Fibroblast of villous mesenchyme (primary cell): ENCODE data around the gene SEPTIN5. TPM values are rescaled to one million over a fixed set of nuclear protein-coding genes. Genes with fewer than 3 reads are reported as not detected.

Source experiments
- DNase-seq: peaks from one replicate; pipeline ENCODE4 v3.0.0-alpha.2; 2010; ENCODE audit warnings: low read depth
- H3K4me3 ChIP-seq: 2 replicates; pipeline ENCODE4 v1.5.1; 2011; ENCODE audit warnings: low read depth, mild to moderate bottlenecking, low read length
- total RNA-seq: library from RNA; depleted of rRNA; stranded (reverse); fragments of >200 nt; gene quantifications from 2 replicates; pipeline ENCODE4 v1.2.3, GENCODE V29; 2012
- TF ChIP-seq, protein P1 (sequence below): IDR thresholded peaks from 2 replicates; pipeline ENCODE4 v1.5.1; 2012; ENCODE audit warnings: low read depth, mild to moderate bottlenecking, low read length; ENCODE audit not compliant: insufficient read depth

Gene SEPTIN5
- total RNA-seq, 1 donor, result 10.4 TPM

DNA sequence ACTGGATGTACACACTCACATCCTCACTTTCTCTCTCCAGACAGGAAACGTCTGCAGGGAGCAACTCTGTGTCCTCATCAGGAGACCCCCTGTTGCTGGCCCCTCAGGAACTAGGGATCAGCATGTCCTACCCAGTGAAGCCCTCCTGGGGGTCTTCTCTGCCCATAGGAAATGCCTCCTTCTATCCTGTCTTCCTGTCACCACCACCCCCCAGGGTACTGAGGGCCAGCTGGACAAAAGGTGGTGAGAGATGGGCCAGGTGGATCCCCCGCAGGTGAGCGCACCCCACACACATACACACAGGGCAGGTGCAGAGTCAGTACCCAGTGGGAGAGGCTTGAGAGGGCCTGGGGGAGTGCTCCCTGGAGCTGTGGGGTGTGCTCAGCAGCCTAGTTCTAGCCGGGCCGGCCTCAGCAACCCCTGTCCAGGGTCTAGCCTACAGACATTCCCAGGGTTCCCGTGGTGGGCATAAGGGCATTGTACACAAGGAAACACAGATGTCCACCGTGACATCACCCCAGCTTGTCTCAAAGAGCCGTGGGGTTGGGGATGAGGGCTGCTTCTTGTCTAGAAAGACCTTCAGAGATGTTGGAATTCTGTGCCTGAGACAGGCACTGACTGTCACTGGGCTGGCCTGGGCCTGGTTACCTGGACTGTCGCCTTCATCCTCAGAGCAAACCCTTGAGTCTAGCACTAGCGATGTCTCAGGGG, 18.3 kb downstream of the SEPTIN5 start:
- DNase-seq, result no peak
- no peak overlapping the region for H3K4me3 ChIP-seq
- TF ChIP-seq, protein P1, sequence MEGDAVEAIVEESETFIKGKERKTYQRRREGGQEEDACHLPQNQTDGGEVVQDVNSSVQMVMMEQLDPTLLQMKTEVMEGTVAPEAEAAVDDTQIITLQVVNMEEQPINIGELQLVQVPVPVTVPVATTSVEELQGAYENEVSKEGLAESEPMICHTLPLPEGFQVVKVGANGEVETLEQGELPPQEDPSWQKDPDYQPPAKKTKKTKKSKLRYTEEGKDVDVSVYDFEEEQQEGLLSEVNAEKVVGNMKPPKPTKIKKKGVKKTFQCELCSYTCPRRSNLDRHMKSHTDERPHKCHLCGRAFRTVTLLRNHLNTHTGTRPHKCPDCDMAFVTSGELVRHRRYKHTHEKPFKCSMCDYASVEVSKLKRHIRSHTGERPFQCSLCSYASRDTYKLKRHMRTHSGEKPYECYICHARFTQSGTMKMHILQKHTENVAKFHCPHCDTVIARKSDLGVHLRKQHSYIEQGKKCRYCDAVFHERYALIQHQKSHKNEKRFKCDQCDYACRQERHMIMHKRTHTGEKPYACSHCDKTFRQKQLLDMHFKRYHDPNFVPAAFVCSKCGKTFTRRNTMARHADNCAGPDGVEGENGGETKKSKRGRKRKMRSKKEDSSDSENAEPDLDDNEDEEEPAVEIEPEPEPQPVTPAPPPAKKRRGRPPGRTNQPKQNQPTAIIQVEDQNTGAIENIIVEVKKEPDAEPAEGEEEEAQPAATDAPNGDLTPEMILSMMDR, result no peak

DNA sequence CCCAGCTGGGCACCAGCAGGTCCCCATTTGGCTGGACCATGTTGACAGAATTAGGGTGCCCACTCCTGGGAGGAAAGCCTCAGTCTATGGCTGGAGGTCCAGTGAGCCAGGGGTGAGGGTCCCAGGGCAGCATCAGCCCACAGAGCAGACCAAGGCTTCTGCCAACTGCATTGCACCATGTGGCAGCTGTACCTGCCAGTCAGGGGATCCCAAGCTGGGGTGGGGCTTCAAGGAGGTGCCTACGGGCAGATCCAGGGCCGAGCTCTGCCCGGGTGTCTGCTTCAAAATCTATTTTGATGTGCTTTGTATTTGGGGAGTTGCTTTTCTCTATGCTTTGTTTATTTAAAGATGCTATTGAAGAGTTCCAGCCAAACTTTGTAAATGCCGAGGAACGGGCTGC, 19.5 kb downstream of the SEPTIN5 start:
- H3K4me3 ChIP-seq, result no peak overlapping the region
- no peak for DNase-seq
- TF ChIP-seq, protein P1, result no peak

DNA sequence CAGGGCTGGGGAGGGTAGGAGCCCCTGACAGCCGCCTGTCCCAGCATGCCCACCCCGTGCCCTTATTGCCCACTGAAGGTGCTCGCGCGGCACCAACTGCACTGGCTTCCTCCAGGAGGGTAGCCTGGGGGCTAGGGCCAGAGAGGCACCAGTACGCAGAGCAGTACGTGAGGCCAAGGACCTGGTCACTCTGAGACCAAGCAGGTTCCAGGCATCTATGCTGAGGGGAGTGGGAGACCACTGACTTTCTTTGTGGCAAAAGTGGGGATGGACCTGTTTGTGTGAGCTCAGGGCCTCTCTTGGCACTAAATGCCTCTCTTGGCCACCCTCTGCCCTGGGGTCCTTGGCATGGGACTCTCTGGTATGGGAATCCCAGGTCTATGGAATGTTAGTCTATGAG, 19.9 kb downstream of the SEPTIN5 start:
- TF ChIP-seq, protein P1, result no peak
- DNase-seq, result no peak

DNA sequence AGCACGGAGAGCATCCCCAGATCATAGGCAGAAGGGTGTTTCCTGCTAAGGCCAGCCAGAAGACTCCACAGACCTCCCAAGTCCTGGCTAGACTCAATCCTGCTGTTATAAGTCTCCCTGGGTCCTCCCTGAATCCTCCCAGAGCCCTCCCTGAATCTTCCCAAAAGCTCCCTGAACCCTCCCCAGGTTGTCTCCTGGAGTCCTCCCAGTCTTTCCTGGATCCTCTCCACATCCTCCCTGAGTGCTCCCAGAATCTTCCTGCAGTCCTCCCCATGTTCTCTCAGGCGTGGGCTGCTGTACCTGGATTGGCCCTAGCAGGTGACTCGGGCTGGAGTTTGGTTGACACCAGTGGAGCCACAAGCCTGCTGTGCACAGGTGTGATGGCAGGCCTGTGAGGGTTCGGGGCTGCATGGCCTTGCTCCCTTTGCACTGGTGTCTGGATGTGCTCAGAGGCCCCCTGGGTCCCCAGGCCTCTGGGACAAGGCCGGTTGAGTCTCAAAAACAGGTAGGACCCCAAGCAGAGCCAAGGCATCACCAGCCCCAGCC, 20.6 kb downstream of the SEPTIN5 start:
- TF ChIP-seq, protein P1, result no peak
- DNase-seq, result no peak

More for the DNA sequence above, 19.9 kb downstream of the SEPTIN5 start:
- no peak overlapping the region for H3K4me3 ChIP-seq

DNA sequence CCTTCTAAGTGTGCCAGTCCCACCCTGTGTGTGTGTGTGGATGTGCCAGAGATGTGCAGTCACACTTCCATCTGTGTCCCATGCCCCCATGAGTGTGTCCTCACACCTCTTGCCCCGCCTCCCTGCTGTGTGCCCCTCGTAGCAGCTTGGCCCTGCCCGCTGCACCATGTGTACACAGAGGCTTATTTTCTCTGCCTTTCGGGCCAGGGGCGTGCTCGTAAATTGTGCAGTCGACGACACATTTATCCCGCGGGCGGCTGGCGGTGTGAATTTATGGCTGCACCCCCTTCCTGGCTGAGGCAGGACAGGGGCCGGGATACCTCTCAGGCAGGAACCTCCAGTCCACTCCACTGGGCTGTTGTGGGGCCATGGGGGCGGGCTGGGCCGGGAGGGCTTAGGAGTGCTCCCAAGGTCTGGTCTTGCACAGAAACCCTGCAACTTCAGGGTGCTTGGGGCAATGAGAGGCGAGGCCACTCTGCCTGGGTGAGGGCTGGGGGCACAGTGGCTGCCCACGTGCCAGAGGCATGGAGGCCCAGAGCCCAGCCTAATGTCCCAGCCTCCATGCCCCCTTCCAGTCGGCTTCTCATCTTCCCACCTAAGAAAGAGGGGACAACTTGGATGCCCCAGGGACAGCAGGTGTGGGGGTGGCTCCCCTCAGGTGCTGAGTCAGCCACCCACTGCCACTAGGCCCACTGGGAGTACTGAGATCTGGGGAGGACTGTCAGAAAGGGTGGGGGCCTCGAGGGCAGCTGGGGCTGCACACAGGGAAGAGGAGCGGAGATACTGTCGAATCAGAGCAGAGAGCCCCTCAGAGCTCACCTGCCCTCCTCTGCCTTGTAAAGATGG, 21.6 kb downstream of the SEPTIN5 start:
- TF ChIP-seq, protein P1, result no peak
- H3K4me3 ChIP-seq, result no peak overlapping the region
- DNase-seq, result no peak

More for the DNA sequence above, 20.6 kb downstream of the SEPTIN5 start:
- no peak overlapping the region for H3K4me3 ChIP-seq

DNA sequence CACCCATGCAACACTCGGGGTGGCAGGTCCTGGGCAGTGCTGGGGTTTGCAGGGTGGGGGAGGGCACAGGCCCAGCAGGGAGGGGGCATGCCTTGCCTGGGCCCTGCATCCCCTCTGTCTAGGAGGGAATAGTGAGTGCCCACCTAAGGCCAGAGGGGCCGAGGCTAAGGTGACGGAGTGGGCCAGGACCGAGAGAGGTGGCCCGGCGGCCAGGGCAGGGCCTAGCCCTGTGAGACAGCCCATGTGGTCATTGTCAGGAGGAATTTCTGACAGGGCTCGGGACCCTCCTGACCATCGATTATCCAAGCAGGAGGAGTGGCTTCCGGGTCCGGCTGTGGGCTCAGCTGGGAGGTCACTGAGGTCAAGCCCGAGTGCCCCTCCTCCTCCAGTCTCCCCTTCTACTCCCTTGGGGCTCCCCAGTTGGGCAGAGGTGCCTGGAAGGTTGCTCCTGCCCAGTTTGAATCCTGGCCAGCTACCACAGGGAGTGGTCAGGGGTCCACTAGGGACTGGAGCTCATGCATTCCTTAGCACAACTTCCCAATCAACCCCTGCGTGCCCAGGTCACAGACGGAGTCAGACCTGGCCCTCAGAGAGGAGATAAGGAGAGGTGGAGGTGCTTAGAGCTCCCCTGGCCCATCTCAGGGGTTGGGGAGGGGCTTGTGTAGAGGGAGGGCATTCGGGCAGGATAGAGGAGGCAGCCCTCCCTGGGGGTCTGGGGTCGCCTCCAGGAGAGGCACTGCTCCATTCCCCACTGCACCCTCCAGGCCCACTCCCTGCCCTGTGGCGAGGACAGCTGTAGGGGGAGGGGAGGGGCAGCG, 23.8 kb downstream of the SEPTIN5 start:
- DNase-seq, result no peak

More for the DNA sequence above, 23.8 kb downstream of the SEPTIN5 start:
- TF ChIP-seq, protein P1, result no peak
- H3K4me3 ChIP-seq, result no peak overlapping the region
